Breast epithelium (tissue), 3 donors: ENCODE results near the gene CCDC71L.

Source experiments
- CTCF ChIP-seq, 3 donors: fragments of 450-650 bp; IDR thresholded peaks; one replicate each; pipeline ENCODE4 v1.5.1; 2016 to 2017; ENCODE audit warnings: antibody characterized with exemption in 3 of 3, mild to moderate bottlenecking in 3 of 3, moderate library complexity in 3 of 3
- POLR2A ChIP-seq: fragments of 450-650 bp; IDR thresholded peaks from one replicate; pipeline ENCODE4 v1.6.1; 2016; ENCODE audit warnings: antibody characterized with exemption, mild to moderate bottlenecking, moderate library complexity
- POLR2AphosphoS5 ChIP-seq, 3 donors: sonication (generic); formaldehyde crosslinking; IDR thresholded peaks; one replicate each; pipeline ENCODE4 v1.6.1; 2017; ENCODE audit warnings: antibody characterized with exemption in 3 of 3

GRCh38 chr7:106630648-106631047 is 30.3 kb downstream of the CCDC71L start:
- TF ChIP-seq CTCF (IDR thresholded peaks at IDR 0.05) (no peak), POLR2A (no peak), POLR2AphosphoS5 (IDR thresholded peaks at IDR 0.05) (no peak)
